PFSK-1 (cell line): ENCODE results near the gene LIPC.

Experiments
- FOXP2 ChIP-seq: optimal IDR thresholded peaks from 2 replicates; pipeline ENCODE3; 2011; ENCODE audit warnings: borderline replicate concordance, control low read depth, inconsistent platforms; ENCODE audit not compliant: insufficient read depth; ENCODE audit errors: extremely low read length, extremely low read depth
- POLR2AphosphoS5 ChIP-seq: IDR thresholded peaks from 2 replicates; pipeline ENCODE4 v1.6.1; 2012; ENCODE audit warnings: low read depth, mild to moderate bottlenecking, control low read depth, low read length, moderate library complexity
- REST ChIP-seq, 2 experiments: IDR thresholded peaks; 2 replicates each; pipeline versions ENCODE4 v1.6.1 to v1.8.0; 2011 to 2012; ENCODE audit warnings: low read depth in 2 of 2, low read length in 2 of 2, control low read depth in 1 of 2, inconsistent platforms in 1 of 2, mild to moderate bottlenecking in 1 of 2, moderate library complexity in 1 of 2; ENCODE audit not compliant: insufficient read depth in 1 of 2
- SIN3A ChIP-seq: IDR thresholded peaks from 2 replicates; pipeline ENCODE4 v1.6.1; 2012; ENCODE audit warnings: mild to moderate bottlenecking, low read length, moderate library complexity, borderline replicate concordance; ENCODE audit not compliant: insufficient read depth
- TAF1 ChIP-seq: IDR thresholded peaks from 2 replicates; pipeline ENCODE4 v1.6.1; 2012; ENCODE audit warnings: low read length, control low read depth, borderline replicate concordance; ENCODE audit not compliant: insufficient read depth

Gene LIPC

GRCh38 chr15:58391088-58391487 lies 40.7 kb upstream of the LIPC start:
- TF ChIP-seq FOXP2 (no peak), POLR2AphosphoS5 (no peak), TAF1 (no peak), REST (IDR thresholded peaks at IDR 0.05; ENCODE audit: insufficient read depth in 1 of 2, low read depth in 2 of 2, low read length in 2 of 2) (no peak), SIN3A (no peak)

GRCh38 chr15:58392141-58392540 lies 39.6 kb upstream of the LIPC start:
- TF ChIP-seq POLR2AphosphoS5 (no peak), REST (IDR thresholded peaks at IDR 0.05; ENCODE audit: insufficient read depth in 1 of 2, low read depth in 2 of 2, low read length in 2 of 2) (no peak), SIN3A (no peak), FOXP2 (no peak), TAF1 (no peak)

GRCh38 chr15:58392611-58393161 lies 39.1 kb upstream of the LIPC start:
- TF ChIP-seq POLR2AphosphoS5 = no peak

GRCh38 chr15:58393241-58393662 lies 38.5 kb upstream of the LIPC start:
- TF ChIP-seq TAF1 (no peak), SIN3A (no peak), POLR2AphosphoS5 (no peak), FOXP2 (no peak), REST (IDR thresholded peaks at IDR 0.05; ENCODE audit: insufficient read depth in 1 of 2, low read depth in 2 of 2, low read length in 2 of 2) (no peak)

- TF ChIP-seq SIN3A = no peak
- TF ChIP-seq REST (IDR thresholded peaks at IDR 0.05; ENCODE audit: insufficient read depth in 1 of 2, low read depth in 2 of 2, low read length in 2 of 2) = no peak
These were observed 35.6 kb upstream of the LIPC start for GRCh38 chr15:58396181-58396580.
